Smooth muscle cell of the coronary artery (primary cell): ENCODE measurements around the gene PKD2L2. TPM values are rescaled to one million over a fixed set of nuclear protein-coding genes. Genes with fewer than 3 reads are reported as not detected.

Source experiments
- total RNA-seq: library from RNA; depleted of rRNA; stranded (reverse); fragments of >200 nt; gene quantifications from 2 replicates; pipeline ENCODE4 v1.2.3, GENCODE V29; 2014; ENCODE audit warnings: low replicate concordance

The PKD2L2 gene
- not detected in 2 replicates for total RNA-seq

DNA sequence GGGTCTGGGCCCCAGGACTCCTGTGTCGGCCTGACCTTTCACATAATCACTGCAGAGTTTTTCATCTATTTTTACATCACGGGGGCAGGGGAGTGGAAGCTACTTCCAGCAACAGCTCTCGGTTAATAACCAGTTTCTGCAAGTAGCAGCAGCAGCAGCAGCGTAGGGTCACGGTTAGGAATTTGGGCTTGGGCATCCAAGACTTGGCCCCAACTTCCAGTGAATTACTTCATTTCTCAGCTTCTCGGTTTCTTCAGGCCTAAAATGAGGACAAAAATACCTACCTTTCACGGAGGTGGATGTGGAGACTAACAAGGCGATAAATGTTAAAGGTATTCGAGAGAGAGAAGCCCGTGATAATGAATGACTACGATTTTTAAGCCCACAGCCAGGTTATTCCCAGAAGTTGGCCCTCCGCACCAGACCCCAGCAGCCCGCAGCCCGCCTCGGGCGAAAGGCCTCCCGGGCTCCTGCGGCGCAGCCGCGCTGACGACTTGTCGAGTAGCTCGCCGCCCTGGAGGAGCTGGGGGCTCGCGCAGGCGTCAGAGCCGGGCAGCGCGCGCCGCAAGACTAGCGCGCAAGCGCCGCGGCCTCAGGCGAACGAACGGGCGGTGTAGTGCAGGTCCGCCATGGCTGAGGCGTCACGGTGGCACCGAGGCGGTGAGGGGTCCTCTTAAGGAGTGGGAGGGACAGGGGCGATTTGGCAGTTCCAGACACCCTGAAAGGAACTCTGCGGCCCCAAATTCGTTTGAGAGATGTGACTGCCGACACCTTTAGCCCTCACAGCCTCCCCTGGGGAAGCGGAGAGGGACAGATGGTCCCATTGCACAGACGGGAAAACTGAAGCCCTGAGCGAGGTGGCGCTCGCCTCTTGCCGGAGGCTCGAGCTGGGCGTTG is at the start of gene PKD2L2:
TSS of gene PKD2L2 (plus strand) at position 595 of the 897 bp plus-strand sequence. CDS start at position 630, 35 bp downstream.

DNA sequence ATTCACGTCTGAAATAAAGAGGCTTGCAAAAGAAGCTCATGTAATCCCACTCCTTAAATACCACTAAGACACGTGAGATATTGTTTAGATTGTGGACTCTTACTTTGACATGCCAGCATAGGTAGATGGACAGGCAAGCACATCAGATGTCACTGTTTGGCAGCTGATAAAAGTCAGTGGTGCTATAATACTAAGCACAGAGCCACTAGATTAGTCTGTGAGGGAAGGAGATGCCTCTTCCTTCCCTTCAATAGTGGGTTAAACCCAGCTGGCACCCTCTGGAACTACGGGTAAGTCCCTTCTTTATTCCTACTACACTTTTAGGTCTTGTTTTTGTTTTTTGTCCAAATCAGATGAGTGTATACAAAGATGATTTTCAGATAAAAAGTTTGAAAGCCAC is 21.6 kb upstream of the PKD2L2 start, which contains the start of gene MYOT:
TSS of gene MYOT (plus strand) at position 197 of the 400 bp plus-strand sequence. CDS start 2,792 bp downstream, outside the sequence.

Other genes with a start within 250 kb of the PKD2L2 start
- gene KLHL3, start 153.4 kb upstream of the PKD2L2 start, total RNA-seq: 1.3 and 3.4 TPM in 2 replicates
- gene HNRNPA0, start 135.1 kb upstream of the PKD2L2 start, total RNA-seq: 10.3 and 16.5 TPM in 2 replicates
- not detected in 2 replicates for gene MYOT, start 21.6 kb upstream of the PKD2L2 start, total RNA-seq
- gene FAM13B, start 143.6 kb downstream of the PKD2L2 start, total RNA-seq: 9.5 and 33.7 TPM in 2 replicates
- not detected in 2 replicates for gene WNT8A, start 194.6 kb downstream of the PKD2L2 start, total RNA-seq
- gene NME5, start 250.0 kb downstream of the PKD2L2 start, total RNA-seq: 0.60 and 2.1 TPM in 2 replicates